ENCODE results near the gene RPA1.

RPA1 gene

GRCh38 chr17:1908699-1909309 lies 79.0 kb downstream of the RPA1 start:
- no peak for DNase-seq (ENCODE audit: low read depth in 2 of 2)

DNA sequence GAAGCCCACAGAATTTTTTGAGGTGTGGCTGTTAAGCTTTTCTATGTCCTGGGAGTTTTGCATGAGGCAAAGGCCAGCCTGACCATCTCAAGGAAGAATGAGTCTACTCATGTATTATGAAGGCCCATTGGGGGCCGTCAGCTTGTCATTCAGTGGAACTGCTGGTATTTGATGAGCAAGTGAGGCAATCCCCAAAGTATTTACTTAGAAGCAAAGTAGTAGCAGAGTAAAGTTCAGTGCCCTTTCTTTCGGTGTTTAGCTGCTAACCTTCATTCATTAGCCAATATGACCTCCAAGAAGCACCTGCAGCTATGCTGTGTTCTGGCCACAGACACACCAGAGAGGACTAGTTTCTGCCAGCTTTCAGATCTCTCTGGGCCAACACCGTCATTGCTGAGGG lies 80.2 kb downstream of the RPA1 start:
- no peak for DNase-seq (ENCODE audit: low read depth in 2 of 2)

DNA sequence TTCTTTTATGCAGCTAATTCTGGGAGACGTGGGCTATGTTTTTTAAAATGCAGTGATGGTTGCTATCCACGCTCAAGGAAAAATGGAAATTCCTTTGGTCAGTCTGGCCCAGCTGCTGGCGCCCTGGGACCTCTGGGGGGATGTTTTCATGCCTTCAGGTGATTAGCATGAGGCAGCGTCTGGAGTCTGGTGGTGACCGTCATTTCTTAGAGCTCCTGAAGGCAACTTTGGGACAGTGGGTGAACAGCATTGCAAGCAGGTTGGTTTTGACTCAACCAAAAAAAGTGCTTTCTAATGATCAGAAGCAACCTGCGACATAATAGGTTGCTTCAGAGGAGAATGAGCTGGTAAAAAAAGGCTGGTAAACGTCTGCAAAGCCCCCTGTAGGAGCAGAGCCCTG lies 82.3 kb downstream of the RPA1 start:
- DNase-seq (ENCODE audit: low read depth in 2 of 2): no peak

DNA sequence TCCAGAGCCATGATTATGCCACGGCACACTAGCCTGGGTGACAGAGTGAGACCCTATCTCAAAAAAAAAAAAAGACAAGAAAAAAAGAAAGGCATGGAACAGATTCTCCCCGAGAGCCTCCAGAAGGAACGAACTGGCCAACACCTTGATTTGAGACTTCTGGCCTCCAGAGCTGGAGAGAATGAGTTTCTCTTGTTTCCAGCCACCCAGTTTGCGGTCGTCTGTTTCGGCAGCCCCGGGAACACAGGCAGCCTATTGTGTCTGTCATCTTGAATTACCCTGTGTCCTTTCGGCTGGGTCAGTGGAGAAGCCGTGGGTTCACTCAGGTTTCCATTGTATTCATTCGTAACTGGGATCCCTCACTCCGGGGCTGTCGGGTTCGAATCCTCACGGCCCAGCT lies 83.9 kb downstream of the RPA1 start:
- no peak for DNase-seq (ENCODE audit: low read depth in 2 of 2)

- DNase-seq (ENCODE audit: low read depth in 2 of 2): no peak
Measured at GRCh38 chr17:1914661-1915083, 84.9 kb downstream of the RPA1 start.

- DNase-seq (ENCODE audit: low read depth in 2 of 2): no peak
Measured at GRCh38 chr17:1915889-1916288, 86.1 kb downstream of the RPA1 start.

DNA sequence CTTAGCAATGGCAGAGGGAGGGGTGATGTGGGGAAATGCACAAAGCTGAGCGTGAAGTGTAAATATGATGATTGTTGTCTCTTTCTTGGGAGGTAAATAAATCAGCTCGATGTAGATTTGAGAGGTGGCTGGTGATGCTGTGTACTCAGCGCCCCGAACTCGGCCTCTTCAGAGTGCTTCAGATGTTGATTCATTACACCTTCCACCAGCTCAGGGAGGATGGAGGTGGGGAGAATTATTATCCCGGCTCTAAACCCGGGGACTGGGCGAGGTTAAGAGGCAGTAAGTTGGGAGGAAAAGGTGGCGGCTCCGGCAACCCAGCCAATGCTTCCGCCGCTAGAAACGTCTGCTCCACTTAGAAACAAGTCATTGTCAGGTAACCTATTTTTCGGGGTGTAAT lies 86.5 kb downstream of the RPA1 start:
- no peak for DNase-seq (ENCODE audit: low read depth in 2 of 2)

GRCh38 chr17:1916963-1917715 lies 87.3 kb downstream of the RPA1 start:
- DNase-seq (ENCODE audit: low read depth in 2 of 2): no peak

DNA sequence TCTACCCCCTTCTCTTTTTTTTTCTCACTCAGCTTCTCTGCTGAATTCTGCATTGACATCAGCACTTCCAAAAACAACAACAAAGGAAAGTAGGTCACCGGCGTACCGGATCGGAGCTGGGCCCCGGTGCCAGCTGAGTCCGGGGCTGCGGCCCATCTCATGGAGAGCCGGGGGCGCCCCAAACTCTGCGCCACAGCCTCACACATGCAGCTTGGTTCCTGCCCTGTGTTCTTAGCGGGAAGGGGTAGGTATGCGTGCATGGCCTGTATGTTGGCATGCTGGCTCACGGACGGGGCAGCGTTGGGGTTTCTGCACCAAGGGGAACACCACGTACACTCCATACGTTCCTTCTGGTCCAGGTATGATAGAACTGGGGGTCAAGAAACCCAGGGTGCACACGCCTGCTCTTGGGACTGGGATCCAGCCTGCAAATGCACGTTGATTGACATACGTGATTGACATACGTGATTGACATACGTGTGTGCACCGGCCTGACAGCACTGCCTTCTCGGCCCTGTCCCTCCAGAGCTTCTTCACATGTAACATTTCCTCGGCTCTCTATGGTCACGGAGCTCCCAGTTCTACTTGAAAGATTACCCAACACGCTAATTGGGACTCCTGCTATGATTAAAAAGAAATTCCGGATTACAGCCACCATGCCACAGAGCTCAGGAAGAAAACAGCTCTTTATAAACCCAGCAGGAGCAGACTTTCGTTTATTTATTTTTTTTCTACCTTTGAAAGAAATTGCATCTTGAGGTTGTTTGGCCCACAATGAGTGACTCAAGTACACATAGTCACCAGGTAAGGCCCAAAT lies 88.7 kb downstream of the RPA1 start:
- no peak for DNase-seq (ENCODE audit: low read depth in 2 of 2)

DNA sequence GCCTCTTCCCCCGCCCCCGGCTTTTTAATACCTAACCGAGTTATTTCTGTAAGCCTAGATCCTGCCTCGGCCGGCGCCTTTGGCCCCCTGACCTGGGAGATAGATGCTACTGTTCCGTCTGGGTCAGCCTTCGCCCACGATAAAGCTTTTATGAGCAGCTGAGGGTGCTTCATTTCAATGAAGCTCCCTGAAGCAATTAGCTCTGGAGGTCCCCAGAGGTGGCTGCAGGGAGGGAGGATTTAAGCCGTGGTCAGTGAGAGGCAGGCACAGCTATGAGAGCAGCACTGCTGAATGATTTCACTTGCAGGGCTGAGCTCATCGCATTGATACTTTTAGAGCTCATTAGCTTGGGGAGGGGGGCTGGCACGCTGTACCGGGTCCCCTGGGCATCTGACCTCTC lies 89.4 kb downstream of the RPA1 start:
- DNase-seq (ENCODE audit: low read depth in 2 of 2): no peak

DNA sequence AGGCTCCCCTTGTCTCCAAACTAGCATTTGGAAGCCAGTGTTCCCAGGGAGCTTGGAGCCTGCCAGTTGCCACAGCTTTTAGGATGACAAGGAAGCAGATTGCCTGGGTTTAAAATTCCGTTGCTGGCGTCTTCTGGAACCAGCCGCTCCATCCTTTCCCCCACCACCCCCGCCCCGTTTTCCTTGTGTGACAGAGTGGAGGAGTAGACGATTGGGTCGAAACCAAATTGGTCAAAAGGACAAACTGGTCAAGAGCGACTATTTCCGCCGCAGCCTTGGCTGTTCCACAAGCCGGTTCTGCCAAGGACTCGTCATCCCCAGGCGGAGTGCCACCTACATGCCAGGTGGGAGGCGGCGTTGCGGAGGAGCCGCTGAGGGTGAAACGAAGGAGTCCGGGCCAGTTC lies 91.1 kb downstream of the RPA1 start:
- DNase-seq (ENCODE audit: low read depth in 2 of 2): no peak

DNA sequence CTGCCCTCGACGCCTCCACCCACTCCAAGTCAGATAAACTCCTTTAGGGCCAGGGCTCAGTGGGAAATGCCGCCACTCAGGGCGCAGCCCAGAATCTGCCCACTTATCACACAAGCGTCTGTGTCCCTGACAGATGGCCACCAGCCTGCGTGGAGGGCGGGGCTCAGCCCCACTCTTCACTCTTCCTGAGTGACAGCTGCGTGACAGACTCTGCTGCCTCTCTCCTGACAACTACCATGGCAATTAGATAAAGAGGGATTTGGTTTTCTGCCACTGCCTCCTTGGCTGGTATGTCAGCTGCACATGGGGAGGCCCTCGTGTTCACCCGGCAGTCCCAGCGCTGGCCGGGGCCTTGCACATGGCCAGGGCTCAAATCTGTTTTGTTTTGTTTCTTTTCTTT lies 99.2 kb downstream of the RPA1 start:
- no peak for DNase-seq (ENCODE audit: low read depth in 2 of 2)

DNA sequence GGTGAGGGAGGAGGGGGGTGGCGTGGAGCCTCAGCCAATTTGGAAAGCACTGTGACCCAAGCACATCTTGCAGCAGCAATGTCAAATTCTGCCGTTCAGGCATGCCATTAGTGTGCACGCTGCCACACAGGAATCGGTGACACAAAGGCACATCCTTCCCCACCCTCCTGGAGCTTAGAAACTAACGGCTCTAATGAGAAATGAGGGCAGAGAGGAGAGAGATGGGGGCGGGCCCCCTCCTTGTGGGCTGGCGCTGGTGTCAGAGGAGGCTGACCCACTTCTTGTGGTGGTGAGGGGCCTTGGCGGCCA lies 100.5 kb downstream of the RPA1 start:
- DNase-seq (ENCODE audit: low read depth in 2 of 2): no peak

- no peak for DNase-seq (ENCODE audit: low read depth in 2 of 2)
Measured at GRCh38 chr17:1931844-1932579, 102.2 kb downstream of the RPA1 start.

DNA sequence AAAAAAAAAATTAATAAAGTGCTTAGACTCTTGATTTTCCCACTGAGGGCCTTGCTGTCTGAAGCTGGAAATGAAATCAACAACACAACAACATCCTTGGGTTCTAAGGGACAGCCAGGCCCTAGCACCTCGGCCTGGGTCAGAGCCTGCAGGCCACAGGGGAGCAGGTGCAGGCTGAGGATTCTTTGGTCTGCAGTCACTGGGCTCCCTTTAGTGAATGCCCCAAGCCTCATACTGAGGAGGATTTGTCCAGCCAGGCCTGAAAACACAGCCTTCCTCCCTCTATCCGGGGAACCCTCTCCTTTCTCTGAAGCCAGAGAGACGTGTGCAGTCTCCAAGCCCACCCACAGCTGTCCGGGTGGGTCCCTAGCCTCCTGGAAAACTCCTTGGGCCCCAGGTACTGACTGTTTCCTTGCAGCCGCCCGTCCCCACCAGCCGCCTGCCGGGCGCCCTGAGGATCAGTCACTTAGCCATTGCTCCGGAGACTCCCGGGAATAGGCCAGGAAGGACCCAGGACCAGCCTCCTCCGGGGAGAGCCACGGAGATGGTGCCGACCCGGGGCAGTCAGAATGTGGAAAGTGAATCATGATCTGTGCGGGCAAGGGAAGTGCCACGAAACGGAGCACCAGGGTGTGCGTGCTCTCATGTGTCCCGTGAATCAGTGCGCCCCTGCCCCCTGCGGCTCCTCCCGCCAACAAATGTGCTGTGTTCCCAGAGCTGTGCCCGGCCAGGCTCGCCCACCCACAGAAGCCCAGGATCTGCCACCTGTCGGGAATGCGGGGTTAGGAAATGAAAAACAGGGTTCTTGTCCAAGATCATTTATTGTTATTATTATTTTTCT lies 104.3 kb downstream of the RPA1 start:
- DNase-seq (ENCODE audit: low read depth in 2 of 2): no peak

- no peak for DNase-seq (ENCODE audit: low read depth in 2 of 2)
Measured at GRCh38 chr17:1934901-1935300, 105.1 kb downstream of the RPA1 start.

DNA sequence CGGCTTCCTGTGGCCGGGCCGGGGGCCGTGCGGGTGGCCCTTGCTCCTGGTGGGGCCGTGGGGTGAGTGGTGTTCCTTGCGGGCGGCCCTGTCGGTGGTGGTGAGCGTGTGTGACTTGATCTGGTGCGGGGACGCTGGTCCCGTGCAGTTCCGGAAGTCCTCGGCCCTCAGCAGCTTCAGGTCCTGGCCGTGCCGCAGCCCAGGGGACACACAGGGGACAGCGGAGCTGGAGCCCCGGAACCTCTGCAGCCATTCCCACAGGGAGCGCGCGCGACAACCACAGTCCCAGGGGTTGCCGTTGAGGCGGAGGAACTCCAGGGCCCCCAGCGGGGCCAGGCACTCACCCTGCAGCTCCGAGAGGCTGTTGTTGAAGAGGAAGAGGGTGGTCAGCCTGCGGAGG lies 107.0 kb downstream of the RPA1 start:
- no peak for DNase-seq (ENCODE audit: low read depth in 2 of 2)

- DNase-seq (ENCODE audit: low read depth in 2 of 2): no peak
Measured at GRCh38 chr17:1937461-1937860, 107.7 kb downstream of the RPA1 start.

DNA sequence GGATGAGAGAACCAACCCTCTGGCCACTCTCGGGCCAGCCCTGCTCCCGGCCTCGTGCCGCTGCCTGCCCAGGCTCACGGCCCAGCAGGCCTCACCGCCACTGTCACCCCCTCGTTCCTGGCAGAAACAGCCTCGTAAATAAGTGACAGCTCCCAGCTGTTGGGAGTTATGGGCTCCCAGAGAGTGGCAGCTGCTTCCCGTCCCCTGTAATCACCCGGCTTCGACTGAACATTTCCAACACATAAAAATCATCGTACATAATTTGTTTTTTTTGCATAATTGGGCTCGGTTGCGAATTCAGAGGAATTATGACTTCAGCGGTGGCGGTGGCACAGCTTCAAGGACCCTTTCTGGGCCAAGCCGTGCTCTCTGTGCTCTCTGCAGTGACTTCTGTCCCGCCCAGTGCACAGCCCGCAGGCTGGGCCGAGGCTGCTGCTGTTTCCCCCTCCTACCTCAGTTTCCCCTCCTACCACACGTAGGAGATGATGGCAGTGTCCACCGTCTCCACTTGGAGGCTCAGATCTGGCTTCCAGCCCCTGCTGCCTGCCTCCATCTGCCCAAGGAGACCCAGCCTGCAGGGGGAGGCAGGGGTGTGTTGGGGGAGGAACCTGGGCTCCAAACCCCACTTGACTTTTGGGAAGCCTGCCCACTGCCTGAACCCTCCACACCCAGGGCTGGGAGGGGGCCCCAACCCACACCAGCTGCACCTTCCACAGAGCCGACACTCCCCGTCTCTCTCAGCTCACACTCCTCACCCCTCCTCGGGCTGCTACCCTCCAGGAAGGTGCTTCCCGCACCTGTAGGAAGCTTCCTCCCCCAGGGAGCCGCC lies 110.4 kb downstream of the RPA1 start:
- DNase-seq (ENCODE audit: low read depth in 2 of 2): no peak

- no peak for DNase-seq (ENCODE audit: low read depth in 2 of 2)
Measured at GRCh38 chr17:1940810-1941185, 111.0 kb downstream of the RPA1 start.
